Liver (tissue), 9 donors: ENCODE data around the gene PTGIS. TPM values are rescaled to one million over a fixed set of nuclear protein-coding genes. Genes with fewer than 3 reads are reported as not detected.
"Not testable (repeated sequence)": the region's sequence is repeated elsewhere in the genome, so short reads cannot be mapped to it uniquely, and the experiment has no call there.

Source experiments
- DNase-seq: peaks from one replicate; pipeline ENCODE4 v3.0.0-alpha.2; 2017; ENCODE audit warnings: low spot score
- H3K27ac ChIP-seq, 2 donors: one replicate each; pipeline ENCODE4 v1.7.0; 2013; ENCODE audit warnings: inconsistent platforms in 2 of 2, low read length in 2 of 2, control low read depth in 1 of 2, low read depth in 1 of 2, mild to moderate bottlenecking in 1 of 2
- H3K27me3 ChIP-seq, 4 donors: one replicate each; pipeline versions ENCODE4 v1.6.1 to v1.7.0; 2013; ENCODE audit warnings: low read length in 3 of 4, inconsistent platforms in 1 of 4, mild to moderate bottlenecking in 1 of 4, moderate library complexity in 1 of 4; ENCODE audit not compliant: control insufficient read depth in 4 of 4, insufficient read depth in 4 of 4
- H3K36me3 ChIP-seq, 4 donors: one replicate each; pipeline versions ENCODE4 v1.6.1 to v1.7.0; 2013; ENCODE audit warnings: low read length in 3 of 4, mild to moderate bottlenecking in 3 of 4, low read depth in 1 of 4, moderate library complexity in 1 of 4; ENCODE audit not compliant: control insufficient read depth in 4 of 4, insufficient read depth in 3 of 4
- H3K4me1 ChIP-seq, 4 donors: one replicate each; pipeline versions ENCODE4 v1.6.1 to v1.7.0; 2013; ENCODE audit warnings: low read length in 3 of 4, mild to moderate bottlenecking in 3 of 4, moderate library complexity in 1 of 4; ENCODE audit not compliant: control insufficient read depth in 4 of 4, insufficient read depth in 4 of 4
- H3K4me3 ChIP-seq, 3 donors: one replicate each; pipeline versions ENCODE4 v1.6.1 to v1.7.0; 2013; ENCODE audit warnings: low read length in 3 of 3, control low read depth in 1 of 3, low read depth in 1 of 3, mild to moderate bottlenecking in 1 of 3
- H3K9ac ChIP-seq, 2 donors: one replicate each; pipeline ENCODE4 v1.7.0; 2013; ENCODE audit warnings: low read length in 2 of 2, mild to moderate bottlenecking in 2 of 2, moderate library complexity in 2 of 2, control low read depth in 1 of 2, low read depth in 1 of 2
- H3K9me3 ChIP-seq, 4 donors: one replicate each; pipeline versions ENCODE4 v1.6.1 to v1.7.0; 2013; ENCODE audit warnings: low read length in 3 of 4; ENCODE audit not compliant: control insufficient read depth in 4 of 4
- FOXA1 ChIP-seq: IDR thresholded peaks from 2 replicates; pipeline ENCODE4 v1.6.1; 2016; ENCODE audit warnings: antibody characterized with exemption
- FOXA2 ChIP-seq: IDR thresholded peaks from 2 replicates; pipeline ENCODE4 v1.6.1; 2016; ENCODE audit warnings: antibody characterized with exemption
- GABPA ChIP-seq, 2 donors: IDR thresholded peaks in 1 of 2; conservative IDR thresholded peaks in 1 of 2; 2 replicates each; pipeline ENCODE4 v1.6.1; 2016; ENCODE audit warnings: antibody characterized with exemption in 2 of 2, mild to moderate bottlenecking in 1 of 2, moderate library complexity in 1 of 2
- HNF4A ChIP-seq, 2 donors: conservative IDR thresholded peaks; 2 replicates each; pipeline ENCODE4 v1.6.1; 2016; ENCODE audit warnings: antibody characterized with exemption in 2 of 2, mild to moderate bottlenecking in 2 of 2
- HNF4G ChIP-seq: IDR thresholded peaks from 2 replicates; pipeline ENCODE4 v1.6.1; 2016; ENCODE audit warnings: antibody characterized with exemption
- JUND ChIP-seq, 2 donors: IDR thresholded peaks; 2 replicates each; pipeline ENCODE4 v1.6.1; 2016; ENCODE audit warnings: antibody characterized with exemption in 2 of 2
- NR2F2 ChIP-seq: IDR thresholded peaks from 2 replicates; pipeline ENCODE4 v1.6.1; 2016; ENCODE audit warnings: antibody characterized with exemption
- RXRA ChIP-seq, 2 donors: IDR thresholded peaks; 2 replicates each; pipeline ENCODE4 v1.6.1; 2017 to 2018; ENCODE audit warnings: antibody characterized with exemption in 2 of 2, mild to moderate bottlenecking in 1 of 2
- YY1 ChIP-seq: IDR thresholded peaks from 2 replicates; pipeline ENCODE4 v1.6.1; 2016; ENCODE audit warnings: antibody characterized with exemption, mild to moderate bottlenecking
- WGBS: extraction: QIAGEN DNeasy Blood & Tissue Kit; methylation state at CpG from one replicate; pipeline ENCODE4 v1.1.7; 2013; 5-methylcytosine and 5-hydroxymethylcytosine counted together
- polyA plus RNA-seq, 2 donors: library from polyadenylated mRNA; stranded (reverse) in 1 of 2; unstranded in 1 of 2; fragments of 200-250 nt in 1 of 2; fragments of >200 nt in 1 of 2; fragmentation: Nextera tagmentation in 1 of 2; extraction: Ambion mirVana in 1 of 2; gene quantifications; one replicate each; pipeline versions ENCODE4 v1.2.1 to v1.2.3, GENCODE V29; 2013 to 2015
- total RNA-seq, 2 donors: library from RNA; depleted of rRNA; stranded (reverse); fragments of >200 nt; gene quantifications; one replicate each; pipeline ENCODE4 v1.2.3, GENCODE V29; 2014
- TF ChIP-seq, protein P1 (sequence below): IDR thresholded peaks from 2 replicates; pipeline ENCODE4 v1.6.1; 2016; ENCODE audit warnings: antibody characterized with exemption
- TF ChIP-seq, protein P2 (sequence below): IDR thresholded peaks from 2 replicates; pipeline ENCODE4 v1.6.1; 2016; ENCODE audit warnings: antibody characterized with exemption
- TF ChIP-seq, protein P3 (sequence below): IDR thresholded peaks from 2 replicates; pipeline ENCODE4 v1.6.1; 2016; ENCODE audit warnings: antibody characterized with exemption, mild to moderate bottlenecking
- TF ChIP-seq, protein P4 (sequence below): IDR thresholded peaks from 2 replicates; pipeline ENCODE4 v1.6.1; 2016; ENCODE audit warnings: antibody characterized with exemption
- donor health status: healthy.
- donor health status: healthy.
- donor health status: healthy.
- donor health status: healthy.
- donor health status: healthy.

PTGIS gene
- total RNA-seq (1 to 10 TPM; 2.4 to 6.3 TPM), polyA plus RNA-seq (1 to 10 TPM; 2.2 to 5.2 TPM)

DNA sequence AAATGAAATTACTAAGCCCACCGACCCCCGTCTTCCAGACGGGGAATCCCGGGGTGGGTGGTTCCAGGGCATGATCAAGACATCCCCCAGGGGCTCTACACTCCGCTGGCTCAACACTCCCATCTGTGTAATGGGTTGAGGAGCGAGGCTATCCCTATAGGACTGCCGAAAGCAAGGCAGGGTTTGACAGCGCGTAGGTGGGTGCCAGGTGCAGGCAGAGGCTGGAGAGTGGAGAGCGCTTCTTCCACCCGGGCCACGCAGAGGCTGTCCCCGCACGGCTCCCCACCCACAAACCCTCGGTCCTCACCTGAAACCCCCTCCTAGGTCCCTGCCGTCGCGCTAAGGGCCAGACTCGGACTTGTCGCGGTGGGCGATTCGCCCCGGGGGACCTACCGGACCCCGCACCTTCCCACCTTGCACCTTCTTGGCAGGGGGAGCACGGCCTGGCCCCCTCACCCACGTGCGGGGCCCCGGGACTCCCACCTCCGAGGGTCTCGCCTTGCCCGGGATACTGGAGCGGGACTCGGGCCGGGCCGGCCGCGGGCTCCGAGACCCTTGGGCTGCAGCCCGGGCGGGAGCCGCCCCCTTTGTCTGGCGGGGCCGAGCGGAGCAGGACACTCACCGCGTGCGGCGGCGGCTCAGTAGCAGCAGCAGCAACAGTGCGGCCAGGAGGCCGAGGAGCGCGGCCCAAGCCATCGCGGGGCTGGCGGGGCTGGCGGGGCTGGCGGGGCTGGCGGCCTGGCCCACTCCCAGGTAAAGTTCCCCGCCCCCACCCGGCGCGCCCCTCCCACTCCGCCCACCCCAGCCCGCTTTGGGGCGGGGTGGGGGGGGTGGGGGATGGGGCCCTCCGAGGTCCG lies at the start of gene PTGIS:
Gene PTGIS (minus strand): TSS at position 717 of the 857 bp plus-strand sequence. CDS start 21 bp downstream, at position 696.
- Histone ChIP-seq H3K27ac (peak within 1 kb of the TSS; percentile 55 to 73), H3K4me1 (peaks cover 0 to 4% (median 1%) of the 10 kb centered on the region in 4 donors), H3K9ac (peak within 1 kb of the TSS in 1 of 2 donors; percentile 22), H3K9me3 (no peaks in the 10 kb centered on the region), H3K36me3 (no peaks in the 10 kb centered on the region), H3K27me3 (peaks cover 0 to 4% (median under 1%) of the 10 kb centered on the region in 4 donors), H3K4me3 (peak within 1 kb of the TSS in 1 of 3 donors; percentile 39)
- WGBS: 15% methylated on average over 70 of the region's 70 CpGs
- TF ChIP-seq FOXA2: no peak
- TF ChIP-seq, protein P1, sequence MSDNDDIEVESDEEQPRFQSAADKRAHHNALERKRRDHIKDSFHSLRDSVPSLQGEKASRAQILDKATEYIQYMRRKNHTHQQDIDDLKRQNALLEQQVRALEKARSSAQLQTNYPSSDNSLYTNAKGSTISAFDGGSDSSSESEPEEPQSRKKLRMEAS: no peak
- no peak for TF ChIP-seq HNF4A (conservative IDR thresholded peaks at IDR 0.05)
- TF ChIP-seq JUND (IDR thresholded peaks at IDR 0.05): no peak
- TF ChIP-seq RXRA (IDR thresholded peaks at IDR 0.05): no peak
- TF ChIP-seq HNF4G: no peak
- no peak for TF ChIP-seq NR2F2
- TF ChIP-seq GABPA (IDR thresholded peaks at IDR 0.05 in 1 of 2, conservative IDR thresholded peaks at IDR 0.05 in 1 of 2): no peak
- TF ChIP-seq, protein P2, sequence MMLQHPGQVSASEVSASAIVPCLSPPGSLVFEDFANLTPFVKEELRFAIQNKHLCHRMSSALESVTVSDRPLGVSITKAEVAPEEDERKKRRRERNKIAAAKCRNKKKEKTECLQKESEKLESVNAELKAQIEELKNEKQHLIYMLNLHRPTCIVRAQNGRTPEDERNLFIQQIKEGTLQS: no peak
- TF ChIP-seq, protein P3, sequence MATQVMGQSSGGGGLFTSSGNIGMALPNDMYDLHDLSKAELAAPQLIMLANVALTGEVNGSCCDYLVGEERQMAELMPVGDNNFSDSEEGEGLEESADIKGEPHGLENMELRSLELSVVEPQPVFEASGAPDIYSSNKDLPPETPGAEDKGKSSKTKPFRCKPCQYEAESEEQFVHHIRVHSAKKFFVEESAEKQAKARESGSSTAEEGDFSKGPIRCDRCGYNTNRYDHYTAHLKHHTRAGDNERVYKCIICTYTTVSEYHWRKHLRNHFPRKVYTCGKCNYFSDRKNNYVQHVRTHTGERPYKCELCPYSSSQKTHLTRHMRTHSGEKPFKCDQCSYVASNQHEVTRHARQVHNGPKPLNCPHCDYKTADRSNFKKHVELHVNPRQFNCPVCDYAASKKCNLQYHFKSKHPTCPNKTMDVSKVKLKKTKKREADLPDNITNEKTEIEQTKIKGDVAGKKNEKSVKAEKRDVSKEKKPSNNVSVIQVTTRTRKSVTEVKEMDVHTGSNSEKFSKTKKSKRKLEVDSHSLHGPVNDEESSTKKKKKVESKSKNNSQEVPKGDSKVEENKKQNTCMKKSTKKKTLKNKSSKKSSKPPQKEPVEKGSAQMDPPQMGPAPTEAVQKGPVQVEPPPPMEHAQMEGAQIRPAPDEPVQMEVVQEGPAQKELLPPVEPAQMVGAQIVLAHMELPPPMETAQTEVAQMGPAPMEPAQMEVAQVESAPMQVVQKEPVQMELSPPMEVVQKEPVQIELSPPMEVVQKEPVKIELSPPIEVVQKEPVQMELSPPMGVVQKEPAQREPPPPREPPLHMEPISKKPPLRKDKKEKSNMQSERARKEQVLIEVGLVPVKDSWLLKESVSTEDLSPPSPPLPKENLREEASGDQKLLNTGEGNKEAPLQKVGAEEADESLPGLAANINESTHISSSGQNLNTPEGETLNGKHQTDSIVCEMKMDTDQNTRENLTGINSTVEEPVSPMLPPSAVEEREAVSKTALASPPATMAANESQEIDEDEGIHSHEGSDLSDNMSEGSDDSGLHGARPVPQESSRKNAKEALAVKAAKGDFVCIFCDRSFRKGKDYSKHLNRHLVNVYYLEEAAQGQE: no peak
- no peak for TF ChIP-seq FOXA1
- TF ChIP-seq YY1: no peak
- TF ChIP-seq, protein P4, sequence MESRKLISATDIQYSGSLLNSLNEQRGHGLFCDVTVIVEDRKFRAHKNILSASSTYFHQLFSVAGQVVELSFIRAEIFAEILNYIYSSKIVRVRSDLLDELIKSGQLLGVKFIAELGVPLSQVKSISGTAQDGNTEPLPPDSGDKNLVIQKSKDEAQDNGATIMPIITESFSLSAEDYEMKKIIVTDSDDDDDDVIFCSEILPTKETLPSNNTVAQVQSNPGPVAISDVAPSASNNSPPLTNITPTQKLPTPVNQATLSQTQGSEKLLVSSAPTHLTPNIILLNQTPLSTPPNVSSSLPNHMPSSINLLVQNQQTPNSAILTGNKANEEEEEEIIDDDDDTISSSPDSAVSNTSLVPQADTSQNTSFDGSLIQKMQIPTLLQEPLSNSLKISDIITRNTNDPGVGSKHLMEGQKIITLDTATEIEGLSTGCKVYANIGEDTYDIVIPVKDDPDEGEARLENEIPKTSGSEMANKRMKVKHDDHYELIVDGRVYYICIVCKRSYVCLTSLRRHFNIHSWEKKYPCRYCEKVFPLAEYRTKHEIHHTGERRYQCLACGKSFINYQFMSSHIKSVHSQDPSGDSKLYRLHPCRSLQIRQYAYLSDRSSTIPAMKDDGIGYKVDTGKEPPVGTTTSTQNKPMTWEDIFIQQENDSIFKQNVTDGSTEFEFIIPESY: no peak
- no peak for DNase-seq

DNA sequence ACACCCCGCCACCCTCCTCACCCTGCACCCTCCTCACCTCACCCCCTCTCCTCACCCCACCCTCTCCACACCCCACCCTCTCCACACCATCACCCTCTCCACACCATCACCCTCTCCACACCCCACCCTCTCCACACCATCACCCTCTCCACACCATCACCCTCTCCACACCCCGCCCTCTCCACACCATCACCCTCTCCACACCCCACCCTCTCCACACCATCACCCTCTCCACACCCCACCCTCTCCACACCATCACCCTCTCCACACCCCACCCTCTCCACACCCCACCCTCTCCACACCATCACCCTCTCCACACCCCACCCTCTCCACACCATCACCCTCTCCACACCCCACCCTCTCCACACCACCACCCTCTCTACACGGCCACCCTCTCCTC lies 49.5 kb upstream of the PTGIS start:
- not testable (repeated sequence) for H3K9me3 ChIP-seq, H3K36me3 ChIP-seq, H3K9ac ChIP-seq, DNase-seq, H3K27ac ChIP-seq, H3K4me3 ChIP-seq, H3K27me3 ChIP-seq
- H3K4me1 ChIP-seq: peaks cover 4 to 17% (median 10%) of the 10 kb centered on the region in 4 donors
- 77% methylated on average over 3 of the region's 3 CpGs for WGBS
